Activated CD8-positive, alpha-beta memory T cell treated with anti-CD3 and anti-CD28 coated beads for 36 hours (primary cell): ENCODE results near the gene PFDN5. TPM values are rescaled to one million over a fixed set of nuclear protein-coding genes. Genes with fewer than 3 reads are reported as not detected.
"Not testable (repeated sequence)": the region's sequence is repeated elsewhere in the genome, so short reads cannot be mapped to it uniquely, and the experiment has no call there.

Source experiments
- CTCF ChIA-PET: fragments of 350-600 bp; sonication (Branson Sonifier 250); formaldehyde crosslinking; loops from one replicate; lab custom pipeline; 2021; ENCODE audit warnings: antibody characterized with exemption; lab: Charles Lee
- POLR2A ChIA-PET: fragments of 350-600 bp; sonication (Branson Sonifier 250); formaldehyde crosslinking; loops from one replicate; lab custom pipeline; 2021; ENCODE audit warnings: antibody characterized with exemption; lab: Charles Lee
- total RNA-seq, 2 experiments: library from RNA; stranded (reverse); gene quantifications; one replicate each; pipeline ENCODE4 v1.2.3, GENCODE V29; 2021

Gene PFDN5
- total RNA-seq, 2 experiments from 2014 or later: 338 to 349 TPM

- POLR2A ChIA-PET: no interaction called here
- CTCF ChIA-PET: interaction anchor here (0.7 to 1.1 kb wide), 4 partner anchors 15 to 64 kb away, joined by 3 to 5 read pairs (median 4); no protein-coding TSS in a partner anchor
These were observed 17.4 kb upstream of the PFDN5 start for GRCh38 chr12:53277981-53278380.

- POLR2A ChIA-PET: interaction anchor here (0.6 kb wide), 1 partner anchor 191 kb away, joined by 3 read pairs; no protein-coding TSS in a partner anchor
These were observed 16.0 kb upstream of the PFDN5 start for GRCh38 chr12:53279283-53279869.

GRCh38 chr12:53279888-53280498 lies 15.3 kb upstream of the PFDN5 start:
- ChIA-PET CTCF (interaction anchor here (1.7 to 2.0 kb wide), 2 partner anchors 15 to 67 kb away, joined by 3 to 5 read pairs; partner anchors contain the start of gene PFDN5), POLR2A (no interaction called here)

More at GRCh38 chr12:53279283-53279869, 16.0 kb upstream of the PFDN5 start:
- CTCF ChIA-PET: interaction anchor here (1.1 to 2.0 kb wide), 3 partner anchors 16 to 73 kb away, joined by 3 to 5 read pairs (median 3); partner anchors contain the start of genes ITGB7 and PFDN5

- ChIA-PET CTCF (interaction anchor here (0.9 to 4.5 kb wide), 4 partner anchors 10 to 126 kb away, joined by 3 to 49 read pairs (median 10); partner anchors contain the start of gene ESPL1), POLR2A (interaction anchor here (0.8 to 0.9 kb wide), 2 partner anchors 10 to 19 kb away, joined by 3 to 5 read pairs; no protein-coding TSS in a partner anchor)
These were observed 8.9 kb upstream of the PFDN5 start for GRCh38 chr12:53286448-53286847.

GRCh38 chr12:53287741-53288216 lies 7.6 kb upstream of the PFDN5 start:
- ChIA-PET CTCF (interaction anchor here (0.9 to 4.5 kb wide), 9 partner anchors 9 to 127 kb away, joined by 3 to 49 read pairs (median 5); partner anchors contain the start of gene ESPL1), POLR2A (interaction anchor here (0.6 kb wide), 1 partner anchor 43 kb away, joined by 7 read pairs; no protein-coding TSS in a partner anchor)

GRCh38 chr12:53288322-53288721 lies 7.0 kb upstream of the PFDN5 start:
- ChIA-PET CTCF (interaction anchor here (0.9 to 4.5 kb wide), 8 partner anchors 20 to 128 kb away, joined by 3 to 49 read pairs (median 6); partner anchors contain the start of gene ESPL1), POLR2A (no interaction called here)

- POLR2A ChIA-PET: interaction anchor here (1.1 kb wide), 1 partner anchor 10 kb away, joined by 4 read pairs; the partner anchor contains the start of gene MYG1
- CTCF ChIA-PET: interaction anchor here (1.2 to 4.6 kb wide), 6 partner anchors 28 to 79 kb away, joined by 3 to 29 read pairs (median 3); partner anchors contain the start of gene AAAS
These were observed 5.5 kb upstream of the PFDN5 start for GRCh38 chr12:53289891-53290290.

- ChIA-PET CTCF (interaction anchor here (0.6 to 4.6 kb wide), 8 partner anchors 15 to 131 kb away, joined by 3 to 29 read pairs (median 4); partner anchors contain the start of gene AAAS), POLR2A (interaction anchor here (1.1 kb wide), 1 partner anchor 9 kb away, joined by 4 read pairs; the partner anchor contains the start of gene MYG1)
These were observed 4.7 kb upstream of the PFDN5 start for GRCh38 chr12:53290661-53291060.

- ChIA-PET CTCF (interaction anchor here (0.6 to 4.6 kb wide), 6 partner anchors 14 to 133 kb away, joined by 3 to 29 read pairs (median 4); partner anchors contain the start of gene AAAS), POLR2A (interaction anchor here (0.6 kb wide), 1 partner anchor 53 kb away, joined by 4 read pairs; no protein-coding TSS in a partner anchor)
These were observed 2.9 kb upstream of the PFDN5 start for GRCh38 chr12:53292426-53292825.

GRCh38 chr12:53295891-53296219 lies 513 bp downstream of the PFDN5 start:
- ChIA-PET CTCF (interaction anchor here (0.9 to 4.1 kb wide), 6 partner anchors 17 to 136 kb away, joined by 3 to 23 read pairs (median 6); partner anchors contain the start of gene AAAS), POLR2A (interaction anchor here (0.5 to 1.4 kb wide), 8 partner anchors 25 to 183 kb away, joined by 3 to 7 read pairs (median 4); partner anchors contain the start of genes AAAS and ZNF740)

- CTCF ChIA-PET: interaction anchor here (0.7 to 4.1 kb wide), 7 partner anchors 10 to 137 kb away, joined by 3 to 23 read pairs (median 4); partner anchors contain the start of gene AAAS
- POLR2A ChIA-PET: not testable (repeated sequence)
These were observed 1.8 kb downstream of the PFDN5 start for GRCh38 chr12:53297106-53297505.

GRCh38 chr12:53298164-53298563 lies 2.8 kb downstream of the PFDN5 start:
- CTCF ChIA-PET: interaction anchor here (0.6 to 4.1 kb wide), 6 partner anchors 12 to 232 kb away, joined by 3 to 23 read pairs (median 4); partner anchors contain the start of gene AAAS
- POLR2A ChIA-PET: interaction anchor here (0.7 to 2.4 kb wide), 2 partner anchors 10 to 23 kb away, joined by 4 to 10 read pairs; partner anchors contain the start of gene AAAS

GRCh38 chr12:53299101-53299453 lies 3.7 kb downstream of the PFDN5 start:
- ChIA-PET CTCF (interaction anchor here (0.6 to 3.5 kb wide), 12 partner anchors 22 to 244 kb away, joined by 3 to 22 read pairs (median 3); partner anchors contain the start of gene AAAS), POLR2A (interaction anchor here (0.7 to 2.4 kb wide), 5 partner anchors 9 to 1370 kb away, joined by 3 to 10 read pairs (median 4); partner anchors contain the start of gene AAAS)

GRCh38 chr12:53299454-53300180 lies 4.3 kb downstream of the PFDN5 start, which contains the start of gene MYG1:
Gene MYG1, plus strand, starts transcription at chr12:53299695. Its CDS starts 43 bp downstream, at chr12:53299738.
- ChIA-PET CTCF (interaction anchor here (0.6 to 3.5 kb wide), 13 partner anchors 10 to 245 kb away, joined by 3 to 22 read pairs (median 3); partner anchors contain the start of gene AAAS), POLR2A (interaction anchor here (0.6 to 2.4 kb wide), 7 partner anchors 9 to 1371 kb away, joined by 3 to 10 read pairs (median 4); partner anchors contain the start of genes AAAS, CSAD and ZNF740)

- CTCF ChIA-PET: interaction anchor here (0.7 to 3.5 kb wide), 7 partner anchors 10 to 87 kb away, joined by 3 to 22 read pairs (median 3); partner anchors contain the start of gene AAAS
- POLR2A ChIA-PET: interaction anchor here (1.0 to 2.4 kb wide), 5 partner anchors 10 to 120 kb away, joined by 3 to 10 read pairs (median 4); partner anchors contain the start of genes AAAS, CSAD and ZNF740
These were observed 4.8 kb downstream of the PFDN5 start for GRCh38 chr12:53300187-53300586.

GRCh38 chr12:53302903-53303302 lies 7.6 kb downstream of the PFDN5 start:
- CTCF ChIA-PET: no interaction called here
- POLR2A ChIA-PET: no interaction called here

- CTCF ChIA-PET: no interaction called here
- POLR2A ChIA-PET: no interaction called here
These were observed 11.5 kb downstream of the PFDN5 start for GRCh38 chr12:53306826-53307225.
